HG02884 (cell line): ENCODE results near the gene CDC42BPB.

Experiments used
- ATAC-seq: cut with Tn5 transposase; IDR thresholded peaks from one replicate; pipeline ENCODE4 v1.9.1; 2021; ENCODE audit warnings: mild to moderate bottlenecking, moderate library complexity; ENCODE audit not compliant: unreplicated experiment

Gene CDC42BPB, protein sequence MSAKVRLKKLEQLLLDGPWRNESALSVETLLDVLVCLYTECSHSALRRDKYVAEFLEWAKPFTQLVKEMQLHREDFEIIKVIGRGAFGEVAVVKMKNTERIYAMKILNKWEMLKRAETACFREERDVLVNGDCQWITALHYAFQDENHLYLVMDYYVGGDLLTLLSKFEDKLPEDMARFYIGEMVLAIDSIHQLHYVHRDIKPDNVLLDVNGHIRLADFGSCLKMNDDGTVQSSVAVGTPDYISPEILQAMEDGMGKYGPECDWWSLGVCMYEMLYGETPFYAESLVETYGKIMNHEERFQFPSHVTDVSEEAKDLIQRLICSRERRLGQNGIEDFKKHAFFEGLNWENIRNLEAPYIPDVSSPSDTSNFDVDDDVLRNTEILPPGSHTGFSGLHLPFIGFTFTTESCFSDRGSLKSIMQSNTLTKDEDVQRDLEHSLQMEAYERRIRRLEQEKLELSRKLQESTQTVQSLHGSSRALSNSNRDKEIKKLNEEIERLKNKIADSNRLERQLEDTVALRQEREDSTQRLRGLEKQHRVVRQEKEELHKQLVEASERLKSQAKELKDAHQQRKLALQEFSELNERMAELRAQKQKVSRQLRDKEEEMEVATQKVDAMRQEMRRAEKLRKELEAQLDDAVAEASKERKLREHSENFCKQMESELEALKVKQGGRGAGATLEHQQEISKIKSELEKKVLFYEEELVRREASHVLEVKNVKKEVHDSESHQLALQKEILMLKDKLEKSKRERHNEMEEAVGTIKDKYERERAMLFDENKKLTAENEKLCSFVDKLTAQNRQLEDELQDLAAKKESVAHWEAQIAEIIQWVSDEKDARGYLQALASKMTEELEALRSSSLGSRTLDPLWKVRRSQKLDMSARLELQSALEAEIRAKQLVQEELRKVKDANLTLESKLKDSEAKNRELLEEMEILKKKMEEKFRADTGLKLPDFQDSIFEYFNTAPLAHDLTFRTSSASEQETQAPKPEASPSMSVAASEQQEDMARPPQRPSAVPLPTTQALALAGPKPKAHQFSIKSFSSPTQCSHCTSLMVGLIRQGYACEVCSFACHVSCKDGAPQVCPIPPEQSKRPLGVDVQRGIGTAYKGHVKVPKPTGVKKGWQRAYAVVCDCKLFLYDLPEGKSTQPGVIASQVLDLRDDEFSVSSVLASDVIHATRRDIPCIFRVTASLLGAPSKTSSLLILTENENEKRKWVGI (N-terminal part only)

DNA sequence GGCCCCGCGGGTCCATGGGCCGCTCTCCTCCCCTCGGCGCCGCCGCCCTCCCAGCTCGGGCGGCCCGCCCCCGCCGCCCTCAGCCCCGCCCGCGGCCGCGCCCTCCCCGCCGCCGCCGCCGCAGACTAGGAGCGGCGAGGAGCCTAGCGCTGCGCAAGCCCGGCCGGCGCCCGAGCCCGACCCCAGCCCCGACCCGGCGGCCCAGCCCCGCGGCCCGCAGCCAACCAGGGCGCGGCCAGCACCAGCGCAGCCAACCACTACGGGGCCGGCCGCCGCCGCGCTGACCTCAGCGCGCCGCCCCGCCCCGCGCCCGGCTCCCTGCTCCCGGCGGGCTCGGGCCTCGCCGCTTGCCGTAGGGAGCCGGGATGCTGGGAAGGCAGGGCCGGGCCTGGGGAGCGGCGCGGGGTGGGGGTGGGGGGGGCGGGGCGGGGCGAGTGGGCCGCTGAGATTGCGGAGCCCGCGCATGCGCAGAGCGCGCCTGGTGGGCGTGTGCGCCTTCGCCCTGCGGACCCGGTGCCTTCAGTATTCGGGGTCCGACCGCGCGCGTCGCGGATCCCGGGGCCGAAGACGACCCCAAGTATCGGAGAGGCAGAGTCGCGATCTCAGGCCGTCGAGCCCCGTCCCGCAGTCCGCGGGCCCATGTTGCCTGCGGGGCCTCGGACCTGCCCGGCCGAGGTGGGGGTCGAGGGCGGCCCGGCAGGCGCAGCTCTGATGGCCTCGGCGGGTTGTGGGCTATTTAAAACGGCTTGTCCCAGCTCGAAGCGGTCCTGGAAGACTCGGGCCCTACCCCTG lies at the start of gene CDC42BPB:
Gene CDC42BPB (minus strand): TSS at position 178 of the 792 bp plus-strand sequence. CDS start 376 bp downstream, outside the sequence.
- ATAC-seq = peak; percentile 73

DNA sequence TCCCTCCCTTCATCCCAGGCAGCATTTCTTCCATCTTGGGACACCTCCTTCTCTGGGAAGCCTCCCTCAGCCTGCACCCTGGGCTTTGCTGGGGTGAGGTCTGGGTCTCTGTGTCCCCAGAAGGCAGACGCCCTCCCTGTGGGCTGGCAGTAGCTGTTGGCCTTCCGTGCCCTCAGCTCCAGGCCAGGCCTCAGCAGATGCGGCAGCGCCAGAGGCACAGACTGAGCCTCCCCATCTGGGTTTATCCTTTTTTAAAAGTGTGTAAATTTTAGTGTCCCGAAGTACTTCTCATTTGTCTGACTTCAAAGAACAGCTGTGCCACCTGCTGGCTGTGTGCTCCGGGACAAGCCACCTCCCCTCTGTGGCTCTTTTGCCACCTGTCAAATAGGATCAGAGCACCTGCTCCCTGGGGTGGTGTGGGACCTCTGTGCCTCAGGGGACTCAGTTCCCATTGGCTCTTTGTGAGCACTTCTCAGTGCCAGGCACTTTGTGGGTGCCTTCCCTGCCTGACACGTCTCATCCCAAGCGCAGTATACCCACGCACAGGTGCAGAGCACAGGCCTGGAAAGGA lies 48.3 kb upstream of the CDC42BPB start:
- no peak for ATAC-seq

DNA sequence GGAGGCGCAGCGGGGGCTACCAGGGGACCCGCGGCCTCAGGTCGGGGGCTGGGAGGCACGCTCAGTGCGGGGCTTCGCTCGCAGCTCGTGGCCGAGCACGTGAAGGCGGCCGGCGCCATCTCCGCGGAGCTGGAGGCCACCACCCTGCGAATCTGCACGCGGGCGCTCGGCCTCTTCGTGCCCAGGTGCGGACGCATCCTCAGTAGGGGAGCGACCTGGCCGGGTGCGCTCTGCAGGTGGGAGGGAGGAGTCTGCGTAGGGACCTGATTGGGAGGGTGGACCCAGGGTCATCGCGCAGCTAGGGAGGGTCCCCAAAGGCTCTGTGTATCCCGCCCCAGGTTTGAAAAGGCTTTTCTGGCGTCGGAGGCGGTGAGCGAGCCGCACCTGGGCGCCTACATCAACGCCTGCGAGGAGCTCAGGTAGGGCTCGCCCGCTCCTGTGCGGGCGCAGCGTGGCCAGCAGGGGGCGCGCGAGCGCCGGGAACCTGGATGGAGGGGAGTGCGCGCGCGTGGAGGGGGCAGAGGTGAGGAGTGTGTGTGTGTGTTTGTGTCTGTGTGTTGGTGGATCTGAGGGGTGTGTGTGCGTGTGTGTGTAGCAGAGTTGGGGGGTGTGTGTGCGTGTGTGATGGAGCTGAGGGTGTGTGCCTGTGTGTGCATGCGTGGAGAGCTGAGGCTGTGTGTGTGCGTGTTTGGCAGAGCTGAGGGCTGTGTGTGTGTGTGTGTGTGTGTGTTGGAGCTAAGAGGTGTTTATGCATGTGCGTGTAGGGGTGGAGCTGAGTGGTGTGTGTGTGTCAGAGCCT lies 47.5 kb upstream of the CDC42BPB start:
- no peak for ATAC-seq

DNA sequence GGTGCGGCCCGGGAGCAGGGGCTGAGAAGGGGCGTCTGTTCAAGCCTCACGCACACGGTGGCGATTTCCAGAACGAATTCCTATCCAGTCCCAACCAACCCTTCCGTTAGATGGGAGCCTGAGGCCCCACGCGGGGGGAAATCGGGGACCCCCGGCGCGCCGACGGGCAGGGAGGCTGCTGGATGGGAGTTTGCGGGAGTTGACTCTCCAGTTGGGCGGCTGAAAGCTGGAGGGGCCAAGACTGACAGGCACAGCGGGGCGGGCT lies 47.0 kb upstream of the CDC42BPB start:
- no peak for ATAC-seq

DNA sequence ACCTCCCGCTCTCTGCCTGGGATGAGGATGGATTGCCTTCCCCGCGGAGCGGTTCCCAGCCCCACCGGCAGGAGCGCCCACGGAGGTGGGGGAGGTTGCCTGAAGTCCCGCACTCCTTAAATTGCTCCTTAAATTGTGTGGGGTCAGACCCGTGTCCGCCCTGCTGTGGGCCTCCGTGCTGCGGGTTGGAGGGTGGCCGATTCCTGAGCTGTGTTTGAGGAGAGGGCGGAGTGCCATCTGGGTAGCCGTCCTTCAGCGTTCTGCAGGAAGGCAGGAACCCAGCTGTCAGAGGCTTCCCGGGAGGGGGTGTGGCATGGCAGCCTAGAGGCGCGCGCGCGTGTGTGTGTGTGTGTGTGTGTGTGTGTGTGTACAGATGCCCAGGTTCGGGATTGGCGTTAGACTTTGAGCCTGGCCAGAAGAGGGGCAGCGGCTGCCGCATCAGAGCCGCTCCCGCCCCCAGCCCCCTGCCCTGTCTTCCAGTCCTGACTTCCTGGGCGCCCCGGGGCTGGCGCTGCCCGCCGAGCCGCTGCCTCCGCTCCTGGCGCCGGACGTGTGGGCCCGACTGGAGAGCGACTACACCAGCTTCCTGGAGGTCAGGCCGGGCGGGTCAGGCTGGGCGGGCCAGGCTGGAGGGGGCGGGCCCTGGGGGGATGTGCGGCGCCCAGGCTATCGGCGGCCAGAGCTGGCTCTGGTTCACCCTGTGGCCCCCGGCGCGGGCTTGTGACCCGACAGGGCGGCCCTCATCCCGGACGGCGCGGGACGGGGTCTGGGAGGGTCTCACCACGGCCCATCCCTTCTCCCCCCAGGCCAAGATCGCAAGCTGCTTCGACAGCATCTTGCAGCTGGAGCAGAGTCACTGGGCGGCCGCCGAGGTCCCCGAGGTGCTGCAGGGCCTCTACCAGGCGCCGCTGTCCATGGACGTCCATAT lies 46.4 kb upstream of the CDC42BPB start:
- no peak for ATAC-seq

DNA sequence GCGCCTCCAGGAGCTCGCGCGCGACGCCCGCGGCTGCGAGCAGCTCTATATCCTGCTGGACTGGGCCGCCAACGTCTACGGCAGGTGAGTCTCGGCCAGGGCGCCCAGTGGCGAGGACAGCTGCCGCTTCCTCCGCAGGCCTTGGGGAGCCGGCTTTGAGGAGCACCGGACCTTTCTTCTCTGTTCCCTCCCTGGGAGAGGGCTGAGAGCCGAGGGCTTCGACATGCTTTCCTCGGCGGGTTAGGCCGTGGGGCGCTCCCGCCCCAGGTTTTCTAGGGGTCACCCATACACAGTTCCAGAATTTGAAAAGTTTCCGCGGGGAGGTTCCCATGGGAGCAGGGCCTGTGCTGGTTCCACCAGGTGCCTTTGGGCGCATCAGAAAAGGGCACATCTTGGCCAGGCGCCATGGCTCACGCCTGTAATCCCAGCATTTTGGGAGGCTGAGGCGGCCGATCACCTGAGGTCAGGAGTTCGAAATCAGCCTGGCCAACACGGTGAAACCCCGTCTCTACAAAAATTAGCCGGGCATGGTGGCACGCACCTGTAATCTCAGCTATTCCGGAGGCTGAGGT lies 45.4 kb upstream of the CDC42BPB start:
- no peak for ATAC-seq

DNA sequence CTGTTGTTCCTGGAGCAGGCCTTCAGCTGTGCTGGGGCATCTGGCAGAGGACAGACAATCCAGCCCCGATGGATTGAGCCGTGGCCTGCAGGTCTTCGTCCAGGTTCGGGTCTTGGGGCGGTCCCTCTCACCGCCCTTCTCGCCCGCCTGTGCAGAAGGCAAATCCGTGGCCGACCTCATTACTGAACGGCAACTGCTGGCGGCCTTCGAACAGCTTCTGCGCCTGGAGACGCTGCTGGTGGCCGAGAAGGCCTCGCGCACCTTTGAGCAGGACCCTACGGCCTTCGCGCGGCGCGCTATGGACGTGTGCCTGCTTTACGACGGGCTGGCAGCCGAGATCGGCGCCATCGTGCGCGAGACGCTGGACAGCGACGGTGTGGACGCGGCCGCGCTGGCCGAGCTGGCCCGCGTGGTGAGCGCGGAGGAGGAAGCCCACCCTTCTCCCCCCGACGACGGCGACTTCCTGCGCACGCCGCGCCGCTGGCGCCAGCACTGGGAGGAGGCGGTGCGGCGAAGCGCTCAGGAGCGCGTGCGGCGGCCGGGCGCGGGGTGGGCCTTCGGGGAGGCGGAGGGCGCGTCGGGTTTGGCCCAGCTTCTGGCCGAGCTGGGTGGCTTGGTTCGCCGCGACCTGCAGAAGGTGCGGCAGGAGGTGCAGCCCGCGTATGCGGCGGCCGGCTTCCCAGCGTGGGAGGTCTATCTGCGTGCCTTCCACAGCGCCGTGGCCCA lies 44.8 kb upstream of the CDC42BPB start:
- ATAC-seq = no peak

DNA sequence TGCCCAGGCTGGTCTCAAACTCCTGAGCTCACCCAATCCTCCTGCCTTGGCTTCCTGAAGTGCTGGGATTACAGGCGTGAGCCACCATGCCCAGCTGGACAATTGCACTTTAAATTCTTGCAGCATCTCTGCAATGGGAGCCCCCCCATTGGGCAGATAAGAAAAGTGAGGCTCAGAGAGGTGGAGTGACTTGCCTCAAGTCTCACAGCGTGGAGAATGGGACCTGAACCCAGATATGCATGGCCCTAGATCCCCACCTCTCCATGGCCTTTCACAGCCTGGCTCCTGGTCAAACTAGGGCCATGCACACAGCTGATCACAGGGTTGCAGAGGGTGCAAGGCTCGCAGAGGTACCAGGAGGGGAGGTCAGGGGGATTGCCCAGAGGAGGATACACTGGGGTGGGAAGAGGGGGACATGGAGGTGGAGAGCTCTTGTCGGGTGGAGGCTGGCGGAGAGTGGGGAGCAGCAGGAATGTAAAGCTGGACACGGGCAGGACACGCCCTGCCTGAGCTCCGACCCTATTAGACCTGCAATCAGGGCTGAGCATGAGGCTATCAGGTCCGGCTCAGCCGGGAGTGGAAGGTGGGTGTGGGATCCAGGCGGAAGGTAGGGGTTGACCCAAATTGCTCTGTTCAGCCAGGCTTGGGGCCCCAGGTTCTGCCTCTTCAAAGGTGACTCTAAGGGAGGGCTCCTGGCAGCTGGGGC lies 44.1 kb upstream of the CDC42BPB start:
- ATAC-seq = no peak

DNA sequence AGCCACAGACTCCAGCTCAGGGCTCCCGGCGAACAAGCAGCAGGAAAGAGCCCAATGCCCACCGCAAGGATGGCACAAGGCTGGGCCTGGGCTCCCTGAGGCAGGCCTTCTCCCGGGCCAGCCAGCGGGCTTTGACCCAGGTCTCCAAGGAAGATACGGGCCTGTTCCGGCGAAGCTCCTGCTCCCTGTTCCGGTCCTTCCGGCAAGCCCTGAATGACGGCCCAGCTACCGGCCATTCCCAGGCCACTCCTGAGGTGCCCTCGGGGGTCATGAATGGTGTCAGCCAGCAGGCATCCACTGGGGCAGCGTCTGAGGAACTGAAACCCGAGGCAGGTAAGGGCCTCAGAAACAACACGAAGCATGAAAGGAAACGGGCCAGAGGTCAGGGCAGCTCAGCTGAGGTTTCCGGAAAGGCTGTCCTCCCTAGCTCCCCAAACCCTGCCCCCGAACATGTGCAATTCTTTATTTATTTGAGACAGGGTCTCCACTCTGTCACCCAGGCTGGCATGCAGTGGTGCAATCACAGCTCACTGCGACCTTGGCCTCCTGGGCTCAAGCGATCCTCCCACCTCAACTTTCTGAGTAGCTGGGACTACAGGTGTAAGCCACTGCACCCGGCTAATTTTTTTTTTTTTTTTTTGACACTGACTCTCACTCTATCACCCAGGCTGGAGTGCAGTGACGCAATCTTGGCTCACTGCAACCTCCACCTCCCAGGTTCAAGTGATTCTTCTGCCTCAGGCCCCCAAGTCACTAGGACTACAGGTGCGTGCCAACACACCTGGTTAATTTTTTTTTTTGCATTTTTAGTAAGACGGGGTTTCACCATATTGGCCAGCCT lies 43.2 kb upstream of the CDC42BPB start:
- no peak for ATAC-seq

DNA sequence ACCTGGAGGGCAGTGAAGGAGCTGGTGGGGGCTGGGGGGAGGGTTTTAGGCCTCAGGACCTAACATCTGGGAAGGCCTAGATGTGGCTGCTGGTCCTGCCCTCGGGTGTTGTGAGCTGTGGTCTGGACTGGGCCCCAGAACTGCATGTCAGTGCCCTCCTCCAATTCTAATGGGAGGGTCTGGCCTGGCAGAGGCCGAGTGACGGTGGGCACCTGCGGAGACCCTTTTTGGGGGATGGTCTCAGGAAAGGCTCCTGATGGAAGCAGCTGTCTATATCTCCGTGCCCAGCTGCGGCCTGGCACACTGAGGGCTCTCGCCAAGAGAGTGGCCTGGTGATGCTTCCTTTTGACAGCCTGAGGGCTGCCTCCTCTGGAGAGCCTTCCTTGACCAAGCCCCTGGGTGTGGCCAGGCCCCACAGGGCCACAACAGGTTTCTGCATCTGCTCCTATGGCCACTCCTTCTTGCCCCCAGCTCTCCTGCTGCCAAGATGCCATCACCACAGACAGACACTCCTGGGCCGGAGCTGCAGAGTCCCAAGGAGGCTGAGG lies 42.5 kb upstream of the CDC42BPB start:
- no peak for ATAC-seq

DNA sequence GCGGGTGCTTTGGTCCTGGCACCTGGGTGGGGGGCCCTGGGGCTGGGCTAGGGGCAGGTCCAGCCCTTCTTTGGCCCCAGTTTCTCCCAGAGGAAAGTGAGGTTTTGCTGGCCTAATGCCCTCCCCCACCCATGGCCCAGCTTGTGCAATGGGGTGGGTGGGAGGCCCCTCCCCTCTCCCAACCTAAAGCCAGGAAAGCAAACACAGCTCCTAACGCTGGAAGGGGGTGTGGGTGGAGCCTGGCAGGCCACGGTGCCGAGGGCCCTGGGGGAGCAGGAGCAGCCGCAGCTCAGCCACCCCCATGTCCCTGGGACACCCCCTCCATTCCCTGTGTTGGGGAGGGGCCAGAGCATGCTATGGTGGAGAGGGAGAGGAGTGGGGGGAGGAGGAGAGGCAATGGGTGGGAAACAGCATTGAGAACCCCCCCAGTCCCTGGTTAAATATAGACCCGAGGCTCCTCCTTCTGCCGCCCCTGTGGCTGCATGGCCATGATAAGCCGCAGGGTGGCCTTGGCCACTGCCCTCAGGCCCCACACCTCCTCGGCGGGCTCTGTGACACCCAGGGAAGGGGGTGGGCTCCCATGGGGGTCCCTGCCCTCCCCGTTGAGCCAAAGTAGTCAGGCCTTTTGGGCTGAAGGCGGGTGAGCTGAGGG lies 41.9 kb upstream of the CDC42BPB start:
- ATAC-seq = no peak

DNA sequence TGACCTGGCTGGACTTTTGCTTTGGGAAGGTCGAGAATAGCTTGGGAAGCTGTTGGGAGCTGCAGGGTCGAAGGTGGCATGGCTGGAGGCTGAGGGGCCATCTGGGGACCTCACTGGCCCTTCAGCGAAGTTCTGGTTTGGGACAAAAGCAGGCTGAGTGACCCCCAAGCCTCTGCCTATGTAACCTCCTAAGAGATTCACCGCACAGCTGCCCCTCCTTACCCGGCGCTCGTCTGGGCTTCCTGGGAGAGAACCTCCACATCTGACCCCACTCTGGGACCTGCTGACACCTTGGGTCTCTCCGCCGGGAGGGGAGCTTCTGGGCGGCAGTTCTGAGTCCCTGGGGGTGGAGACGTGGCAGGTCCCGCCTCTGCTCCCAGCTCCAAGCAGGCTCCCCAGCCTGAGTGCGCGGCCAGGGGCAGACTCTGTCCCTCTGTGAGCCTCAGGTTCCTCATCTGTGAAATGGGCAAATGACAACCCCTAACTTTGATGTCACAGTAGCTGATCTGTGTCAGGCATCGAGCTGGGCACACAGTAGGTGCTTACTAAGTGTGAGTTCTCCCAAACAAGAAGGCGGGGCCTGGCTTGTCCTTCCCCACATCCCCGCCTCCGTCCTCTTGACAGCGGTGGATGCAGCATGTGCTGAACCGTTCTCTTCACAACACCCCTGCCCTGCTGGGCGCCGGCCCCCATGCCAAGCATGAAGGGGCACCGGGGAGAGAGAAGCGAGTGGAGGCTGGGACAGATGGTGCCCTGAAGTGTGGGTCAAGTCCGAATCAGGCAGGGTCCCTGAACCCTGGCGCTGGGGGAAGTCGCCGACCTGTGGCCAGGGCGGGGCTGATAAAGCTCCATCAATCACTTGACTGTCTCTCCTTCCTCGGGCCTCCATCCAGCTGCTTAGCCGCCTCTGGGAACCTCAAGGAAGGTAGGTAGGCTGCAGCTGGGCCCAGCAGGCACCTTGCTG lies 40.9 kb upstream of the CDC42BPB start:
- no peak for ATAC-seq

DNA sequence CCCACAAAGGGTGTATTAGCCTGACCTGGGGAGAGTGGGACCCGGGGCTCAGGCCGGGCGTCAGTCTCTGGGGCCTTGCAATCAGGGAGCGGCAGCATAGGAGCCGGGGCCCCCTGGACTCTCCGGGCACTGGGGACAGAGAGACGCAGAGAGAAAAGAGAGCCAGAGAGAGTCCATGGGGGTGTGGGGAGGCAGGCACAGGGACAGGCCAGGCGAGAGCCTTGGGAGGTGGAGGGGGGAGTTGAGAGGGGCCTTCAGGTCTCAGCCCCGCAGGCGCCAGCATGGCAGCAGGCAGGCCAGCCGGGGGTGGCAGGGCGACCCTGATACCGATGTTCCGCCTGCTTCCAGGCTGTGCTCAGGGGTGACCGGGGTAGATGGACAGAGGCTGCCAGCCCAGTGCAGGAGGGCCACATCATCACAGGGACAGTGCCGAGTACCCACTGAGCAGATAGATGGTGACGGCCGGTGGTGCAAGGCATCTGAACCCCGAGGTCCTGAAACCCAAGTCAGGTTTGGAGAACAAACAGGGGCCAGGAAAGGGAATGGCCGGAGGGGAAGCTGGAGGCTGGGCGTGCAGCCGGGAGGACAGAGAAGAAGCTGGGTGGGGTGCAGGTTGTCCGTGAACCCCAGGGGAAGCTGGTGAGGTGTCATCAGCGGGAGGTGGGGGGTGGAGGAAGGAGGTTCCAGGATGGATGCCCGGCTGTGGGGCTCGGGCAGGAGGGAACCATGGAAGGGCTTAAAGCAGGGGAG lies 40.1 kb upstream of the CDC42BPB start:
- no peak for ATAC-seq
